Retinal pigment epithelial cell (primary cell): ENCODE data around the gene HOXA2.

Experiments
- DNase-seq: peaks from one replicate; pipeline ENCODE4 v3.0.0-alpha.2; 2010; ENCODE audit warnings: low read depth
- H3K4me3 ChIP-seq: 2 replicates; pipeline ENCODE4 v1.5.1; 2011; ENCODE audit warnings: mild to moderate bottlenecking, low read length, control low read depth, moderate library complexity
- TF ChIP-seq, protein P1 (sequence below): conservative IDR thresholded peaks from 2 replicates; pipeline ENCODE4 v1.5.1; 2011; ENCODE audit warnings: low read depth, low read length, control low read depth, inconsistent platforms

The HOXA2 gene

DNA sequence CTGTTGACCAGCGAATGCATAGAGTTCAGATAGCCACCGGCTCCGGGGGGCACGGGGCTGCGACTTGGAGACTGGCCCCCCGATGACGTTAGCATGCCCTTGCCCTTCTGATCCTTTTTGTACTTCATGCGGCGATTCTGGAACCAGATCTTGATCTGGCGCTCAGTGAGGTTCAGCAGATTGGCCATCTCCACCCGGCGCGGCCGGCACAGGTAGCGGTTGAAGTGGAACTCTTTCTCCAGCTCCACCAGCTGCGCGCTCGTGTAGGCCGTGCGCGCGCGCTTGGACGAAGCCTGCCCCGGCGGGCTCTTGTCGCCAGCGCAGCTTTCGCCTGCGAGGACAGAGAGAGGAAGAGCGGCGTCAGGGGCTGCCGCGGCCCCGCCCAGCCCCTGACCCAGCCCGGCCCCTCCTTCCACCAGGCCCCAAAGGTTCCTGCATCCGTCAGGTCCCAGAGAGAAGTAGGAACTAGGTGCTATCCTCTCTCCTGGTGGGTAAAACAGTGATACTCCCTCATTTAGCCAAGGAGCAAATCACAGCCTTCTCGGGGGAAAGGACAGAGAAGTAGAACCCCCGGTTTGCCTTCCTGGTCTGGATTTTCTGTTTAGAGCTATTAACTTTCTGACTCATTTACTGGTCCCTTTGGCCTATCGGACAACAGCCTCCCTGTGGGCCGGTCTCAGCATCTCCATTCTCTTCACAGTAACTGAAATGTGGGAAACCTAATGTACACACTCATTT, 6.1 kb upstream of the HOXA2 start:
- DNase-seq, result no peak
- no peak overlapping the region for H3K4me3 ChIP-seq
- TF ChIP-seq, protein P1, sequence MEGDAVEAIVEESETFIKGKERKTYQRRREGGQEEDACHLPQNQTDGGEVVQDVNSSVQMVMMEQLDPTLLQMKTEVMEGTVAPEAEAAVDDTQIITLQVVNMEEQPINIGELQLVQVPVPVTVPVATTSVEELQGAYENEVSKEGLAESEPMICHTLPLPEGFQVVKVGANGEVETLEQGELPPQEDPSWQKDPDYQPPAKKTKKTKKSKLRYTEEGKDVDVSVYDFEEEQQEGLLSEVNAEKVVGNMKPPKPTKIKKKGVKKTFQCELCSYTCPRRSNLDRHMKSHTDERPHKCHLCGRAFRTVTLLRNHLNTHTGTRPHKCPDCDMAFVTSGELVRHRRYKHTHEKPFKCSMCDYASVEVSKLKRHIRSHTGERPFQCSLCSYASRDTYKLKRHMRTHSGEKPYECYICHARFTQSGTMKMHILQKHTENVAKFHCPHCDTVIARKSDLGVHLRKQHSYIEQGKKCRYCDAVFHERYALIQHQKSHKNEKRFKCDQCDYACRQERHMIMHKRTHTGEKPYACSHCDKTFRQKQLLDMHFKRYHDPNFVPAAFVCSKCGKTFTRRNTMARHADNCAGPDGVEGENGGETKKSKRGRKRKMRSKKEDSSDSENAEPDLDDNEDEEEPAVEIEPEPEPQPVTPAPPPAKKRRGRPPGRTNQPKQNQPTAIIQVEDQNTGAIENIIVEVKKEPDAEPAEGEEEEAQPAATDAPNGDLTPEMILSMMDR, result no peak

DNA sequence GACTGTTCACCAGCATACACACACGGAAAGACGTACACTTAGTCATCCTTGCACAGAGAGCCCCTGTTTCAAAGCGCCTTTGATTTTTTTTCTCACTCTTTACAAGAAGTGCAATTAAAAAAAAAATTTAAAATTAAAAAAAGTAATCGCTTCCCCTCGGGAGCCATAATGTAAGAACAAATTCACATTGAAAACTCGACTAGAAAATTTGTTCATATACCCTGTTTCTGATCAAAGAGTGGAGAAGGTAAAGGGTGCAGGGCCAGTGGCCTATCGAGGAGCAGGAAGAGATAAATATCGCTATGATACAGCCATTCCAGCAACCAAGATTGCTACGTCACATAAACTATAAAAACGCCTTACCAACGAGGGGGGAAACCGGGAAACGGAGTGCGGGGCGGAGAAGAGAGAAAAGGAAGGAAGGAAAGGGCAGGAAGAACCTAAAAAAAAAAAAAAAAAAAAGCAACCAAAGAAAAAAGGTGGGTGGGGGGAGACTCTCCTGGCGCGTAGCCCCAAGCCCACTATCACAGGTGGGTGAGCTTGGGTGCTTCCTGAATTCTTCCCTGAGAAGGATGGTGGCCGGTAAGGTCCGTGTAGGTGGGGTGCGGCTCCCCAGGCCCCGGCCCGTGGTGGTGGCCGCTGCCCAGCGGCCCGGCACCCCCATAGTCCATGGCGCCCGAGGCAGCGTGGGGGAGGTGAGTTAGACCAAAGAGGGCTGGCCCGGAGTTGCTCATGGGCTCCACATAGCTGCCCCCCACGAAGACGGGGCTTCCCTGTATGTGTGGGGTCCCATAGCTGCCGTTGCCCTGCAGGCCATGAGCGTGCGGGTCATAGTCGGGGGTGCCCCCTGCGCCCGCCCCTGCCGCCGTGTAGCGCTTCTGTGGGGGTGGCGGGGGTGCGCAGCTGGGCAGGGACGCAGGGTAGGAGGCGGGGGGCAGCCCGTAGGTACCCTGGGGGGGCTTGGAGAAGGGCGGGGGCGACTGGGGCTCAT, 5.2 kb upstream of the HOXA2 start:
- no peak for DNase-seq
- TF ChIP-seq, protein P1, result no peak
- no peak overlapping the region for H3K4me3 ChIP-seq

DNA sequence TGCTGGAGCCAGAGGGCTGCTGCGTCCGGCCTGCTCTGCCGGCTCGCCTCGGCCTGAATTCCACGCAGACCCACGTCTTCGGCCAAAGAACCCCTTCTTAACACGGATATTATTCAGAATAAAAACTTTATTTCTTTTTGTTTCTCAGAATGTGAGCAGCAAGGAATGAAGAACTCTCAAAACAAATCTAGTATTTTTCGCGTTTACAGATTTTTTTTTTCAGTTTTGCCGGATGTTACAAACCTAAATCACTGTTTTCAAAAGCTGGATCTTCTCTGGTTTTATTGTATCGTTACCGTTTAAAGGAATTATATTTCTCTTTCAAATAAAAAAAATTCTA, 4.4 kb upstream of the HOXA2 start:
- H3K4me3 ChIP-seq, result no peak overlapping the region
- DNase-seq, result no peak
- TF ChIP-seq, protein P1, result no peak

DNA sequence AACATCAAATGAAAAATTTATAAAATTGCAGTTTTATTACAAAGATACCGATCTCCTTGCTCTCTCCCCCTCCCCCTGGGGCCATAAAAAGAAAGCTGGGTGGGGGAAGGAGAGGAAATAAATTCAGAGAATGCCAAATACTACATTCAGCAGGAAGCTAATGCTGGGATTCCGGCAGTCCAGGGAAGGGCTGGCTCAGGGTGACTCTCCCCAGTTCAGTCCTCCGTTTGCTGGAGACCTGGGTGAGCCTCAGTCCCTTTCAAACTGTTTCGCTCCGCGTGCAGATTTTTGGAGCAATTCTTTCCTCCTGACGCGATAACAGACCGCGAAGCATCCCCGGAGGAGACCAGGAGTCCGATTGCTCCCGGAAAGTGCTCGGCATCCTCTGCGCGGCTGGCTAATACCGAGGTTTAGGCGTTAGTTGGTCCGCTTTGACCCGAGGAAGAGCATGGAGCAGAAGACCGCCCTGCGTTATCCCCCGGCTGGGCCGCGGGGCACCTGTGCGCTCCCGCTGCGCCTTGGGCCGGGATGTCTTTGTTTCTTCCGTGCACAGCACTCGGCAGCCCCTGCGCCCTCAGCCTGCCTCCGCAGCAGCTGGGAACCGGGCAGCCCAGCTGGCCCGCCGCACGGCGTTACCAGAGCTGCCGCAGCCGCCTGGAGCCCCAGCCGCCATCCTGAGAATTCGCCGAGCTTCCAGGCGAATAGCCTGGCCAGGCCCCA, 3.9 kb upstream of the HOXA2 start:
- TF ChIP-seq, protein P1, result no peak
- no peak for DNase-seq
- no peak overlapping the region for H3K4me3 ChIP-seq

DNA sequence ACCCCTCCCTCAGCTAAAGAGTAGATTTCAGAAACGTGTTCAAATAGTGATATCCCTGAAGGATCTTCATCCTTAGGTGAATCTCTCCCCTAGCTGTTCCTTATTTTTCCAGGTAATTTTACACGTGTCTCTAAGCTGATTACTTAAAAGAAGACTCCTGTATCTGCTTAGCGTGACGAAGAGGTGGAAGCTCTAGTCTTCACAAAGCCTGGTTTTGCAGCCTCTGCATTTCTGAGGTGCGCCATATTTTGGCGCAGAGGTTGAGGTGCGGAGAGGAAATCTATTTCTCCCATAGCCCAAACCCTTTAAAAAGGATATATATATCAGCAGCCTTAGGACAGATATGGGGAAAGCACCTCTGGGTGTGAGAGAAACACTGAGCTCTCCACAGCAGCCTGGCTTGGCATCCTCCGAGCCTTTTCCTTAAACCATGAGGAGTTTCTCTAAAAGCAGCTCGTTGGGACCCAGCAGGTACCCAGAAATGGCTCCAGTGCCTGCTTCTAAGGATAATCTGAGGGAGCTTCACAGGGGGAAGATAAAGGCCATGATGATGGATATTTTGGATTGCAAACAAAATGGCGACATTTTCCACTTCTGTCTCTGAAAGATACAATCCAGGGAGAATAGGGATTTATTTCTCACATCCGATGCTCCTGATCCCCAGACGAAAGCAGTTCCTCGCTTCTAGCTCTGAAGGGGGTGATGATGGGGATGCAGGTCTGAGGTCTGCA, 3.0 kb upstream of the HOXA2 start:
- DNase-seq, result no peak
- TF ChIP-seq, protein P1, result no peak
- H3K4me3 ChIP-seq, result no peak overlapping the region

DNA sequence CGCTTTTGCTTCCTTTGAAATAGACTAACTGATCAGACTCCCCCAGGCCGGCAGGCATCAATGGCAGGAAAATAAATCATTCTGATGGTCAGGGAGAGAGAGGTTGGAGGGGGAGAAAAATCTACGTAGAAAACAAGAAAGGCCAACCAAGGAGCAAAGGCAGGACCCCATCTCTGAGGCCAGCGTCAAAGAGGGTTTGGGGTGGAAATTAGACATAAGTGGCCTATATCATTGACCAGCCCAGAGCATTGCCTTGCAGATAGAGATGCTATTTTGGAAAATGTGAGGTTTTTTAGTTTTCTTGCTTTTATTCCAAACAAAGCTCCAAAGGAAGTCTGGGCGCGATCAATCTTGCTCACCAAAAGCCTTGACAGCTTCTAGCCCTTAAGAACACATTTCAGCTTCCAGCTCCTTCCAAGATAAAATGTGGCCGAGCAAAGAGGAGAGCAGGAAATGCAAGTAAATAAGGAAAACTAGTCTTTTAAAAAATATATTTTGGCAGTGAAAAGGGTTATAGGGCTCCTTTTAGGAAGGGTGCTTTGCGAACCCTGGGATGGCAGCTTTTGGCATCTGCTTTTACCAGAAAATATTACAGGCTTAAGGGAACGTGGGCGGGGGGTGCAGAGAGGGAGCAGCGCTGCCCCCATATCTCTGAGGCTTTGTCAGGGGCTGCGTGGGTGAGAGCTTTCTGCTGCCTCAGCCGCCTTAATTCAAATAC, 2.0 kb upstream of the HOXA2 start:
- H3K4me3 ChIP-seq, result no peak overlapping the region
- DNase-seq, result no peak
- TF ChIP-seq, protein P1, result no peak
